ENCODE data around the gene ABCB8.

The ABCB8 gene

DNA sequence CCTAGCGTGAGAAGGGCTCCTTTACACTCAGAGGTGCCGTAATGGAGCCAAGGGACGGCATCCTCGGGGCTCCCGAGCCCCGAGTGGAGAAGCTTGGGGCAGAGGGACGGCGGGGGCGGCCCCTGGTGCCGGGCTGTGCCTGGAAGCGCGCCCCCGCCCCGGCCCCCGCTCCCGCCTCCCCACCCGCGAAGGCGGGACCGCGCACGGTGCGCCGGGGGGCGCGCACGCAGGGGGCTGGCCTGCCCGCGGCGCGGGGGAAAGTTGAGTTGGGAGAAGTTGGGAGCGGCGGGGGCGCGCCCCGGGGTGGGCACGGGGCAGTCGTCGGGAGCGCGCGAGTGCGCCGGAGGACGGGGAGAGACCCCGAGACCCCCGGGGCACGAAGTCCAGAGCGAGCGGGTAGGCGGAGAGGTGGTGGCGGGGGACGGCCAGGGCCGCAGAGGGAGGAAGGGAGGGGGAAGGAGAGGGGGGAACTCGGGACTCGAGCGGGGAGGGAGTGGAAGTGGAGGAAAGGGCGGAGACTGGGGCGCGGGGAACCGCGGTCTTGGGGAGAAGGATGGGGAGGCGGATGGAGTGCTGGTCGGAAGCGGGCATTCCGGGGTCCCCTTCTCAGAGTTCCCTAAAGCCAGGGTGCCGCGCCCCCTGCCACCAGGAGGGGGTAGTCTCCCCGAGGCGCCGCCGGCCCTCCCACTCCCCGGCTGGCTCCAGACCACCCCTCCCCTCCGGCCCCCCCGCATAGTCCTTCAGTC lies 31.3 kb downstream of the ABCB8 start, which contains the start of gene SLC4A2:
Gene SLC4A2, plus strand, starts transcription at position 223 of the 746 bp plus-strand sequence. CDS start 2,399 bp downstream, outside the sequence.
- H3K4me3 ChIP-seq (ENCODE audit: control insufficient read depth, low read depth, low read length), result peak within 1 kb of the TSS; percentile 83
- DNase-seq (ENCODE audit: low read depth), result no peak
- TF ChIP-seq, protein P1, sequence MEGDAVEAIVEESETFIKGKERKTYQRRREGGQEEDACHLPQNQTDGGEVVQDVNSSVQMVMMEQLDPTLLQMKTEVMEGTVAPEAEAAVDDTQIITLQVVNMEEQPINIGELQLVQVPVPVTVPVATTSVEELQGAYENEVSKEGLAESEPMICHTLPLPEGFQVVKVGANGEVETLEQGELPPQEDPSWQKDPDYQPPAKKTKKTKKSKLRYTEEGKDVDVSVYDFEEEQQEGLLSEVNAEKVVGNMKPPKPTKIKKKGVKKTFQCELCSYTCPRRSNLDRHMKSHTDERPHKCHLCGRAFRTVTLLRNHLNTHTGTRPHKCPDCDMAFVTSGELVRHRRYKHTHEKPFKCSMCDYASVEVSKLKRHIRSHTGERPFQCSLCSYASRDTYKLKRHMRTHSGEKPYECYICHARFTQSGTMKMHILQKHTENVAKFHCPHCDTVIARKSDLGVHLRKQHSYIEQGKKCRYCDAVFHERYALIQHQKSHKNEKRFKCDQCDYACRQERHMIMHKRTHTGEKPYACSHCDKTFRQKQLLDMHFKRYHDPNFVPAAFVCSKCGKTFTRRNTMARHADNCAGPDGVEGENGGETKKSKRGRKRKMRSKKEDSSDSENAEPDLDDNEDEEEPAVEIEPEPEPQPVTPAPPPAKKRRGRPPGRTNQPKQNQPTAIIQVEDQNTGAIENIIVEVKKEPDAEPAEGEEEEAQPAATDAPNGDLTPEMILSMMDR (IDR thresholded peaks at IDR 0.05; ENCODE audit: control insufficient read depth, insufficient read depth, low read depth, low read length, missing control alignments), result peak; percentile 50

DNA sequence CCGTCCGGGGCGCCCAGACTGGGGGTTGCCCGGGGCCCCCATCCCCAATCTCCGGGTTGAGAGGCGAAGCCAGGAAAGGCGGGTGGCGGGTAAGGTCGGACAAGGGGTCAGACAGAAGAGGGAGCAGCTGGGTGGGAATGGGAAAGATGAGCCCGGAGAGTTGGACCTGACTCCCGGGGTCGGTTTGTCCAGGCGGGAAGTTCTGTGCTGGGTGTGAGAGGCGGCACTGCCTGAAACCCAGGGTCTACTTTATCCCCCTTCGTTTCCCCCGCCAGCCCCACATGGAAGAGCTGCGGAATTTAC lies 31.8 kb downstream of the ABCB8 start:
- no peak for DNase-seq (ENCODE audit: low read depth)
- TF ChIP-seq, protein P1 (IDR thresholded peaks at IDR 0.05; ENCODE audit: control insufficient read depth, insufficient read depth, low read depth, low read length, missing control alignments), result no peak
- peak overlapping the region; percentile 83 for H3K4me3 ChIP-seq (ENCODE audit: control insufficient read depth, low read depth, low read length)

DNA sequence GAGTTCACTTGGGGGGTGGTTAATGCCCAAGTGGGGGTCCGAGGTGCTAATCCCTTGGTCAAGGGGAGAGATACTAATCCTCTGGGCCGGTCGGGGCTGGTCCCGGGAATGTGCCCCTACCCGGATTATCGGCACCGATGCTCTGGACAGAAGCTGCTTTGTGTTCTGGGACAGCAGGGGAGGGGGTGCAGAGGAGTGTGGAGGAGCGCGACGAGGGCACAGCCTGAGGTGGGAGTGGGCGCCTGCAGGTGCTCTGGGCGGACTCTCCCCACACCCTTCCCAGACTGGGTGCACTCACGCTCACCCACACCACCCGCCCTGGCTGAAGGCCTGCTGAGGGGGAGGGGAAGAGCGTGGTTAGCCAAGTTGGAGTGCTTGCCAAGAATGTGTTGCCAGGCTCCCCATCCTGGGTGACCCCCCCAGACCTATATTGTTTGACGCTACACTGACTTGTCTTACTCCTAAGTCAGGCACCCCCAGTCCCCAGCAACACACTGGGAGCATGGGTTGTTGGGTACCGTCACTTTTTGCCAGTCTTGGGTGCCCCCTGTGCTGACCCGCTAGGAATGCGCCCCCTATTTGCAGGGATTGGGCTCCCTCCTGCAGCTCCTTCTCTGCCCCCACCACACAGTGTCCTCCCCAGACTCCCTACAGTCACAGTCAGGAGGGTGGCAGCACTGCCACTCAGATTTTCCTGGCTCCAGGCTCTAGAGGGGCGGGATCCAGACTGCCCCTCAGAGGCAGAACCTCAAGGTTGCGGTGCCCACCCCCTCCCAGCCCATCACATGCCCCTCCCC lies 32.4 kb downstream of the ABCB8 start:
- H3K4me3 ChIP-seq (ENCODE audit: control insufficient read depth, low read depth, low read length), result peak overlapping the region; percentile 83
- no peak for DNase-seq (ENCODE audit: low read depth)
- TF ChIP-seq, protein P1 (IDR thresholded peaks at IDR 0.05; ENCODE audit: control insufficient read depth, insufficient read depth, low read depth, low read length, missing control alignments), result peak; percentile 30

DNA sequence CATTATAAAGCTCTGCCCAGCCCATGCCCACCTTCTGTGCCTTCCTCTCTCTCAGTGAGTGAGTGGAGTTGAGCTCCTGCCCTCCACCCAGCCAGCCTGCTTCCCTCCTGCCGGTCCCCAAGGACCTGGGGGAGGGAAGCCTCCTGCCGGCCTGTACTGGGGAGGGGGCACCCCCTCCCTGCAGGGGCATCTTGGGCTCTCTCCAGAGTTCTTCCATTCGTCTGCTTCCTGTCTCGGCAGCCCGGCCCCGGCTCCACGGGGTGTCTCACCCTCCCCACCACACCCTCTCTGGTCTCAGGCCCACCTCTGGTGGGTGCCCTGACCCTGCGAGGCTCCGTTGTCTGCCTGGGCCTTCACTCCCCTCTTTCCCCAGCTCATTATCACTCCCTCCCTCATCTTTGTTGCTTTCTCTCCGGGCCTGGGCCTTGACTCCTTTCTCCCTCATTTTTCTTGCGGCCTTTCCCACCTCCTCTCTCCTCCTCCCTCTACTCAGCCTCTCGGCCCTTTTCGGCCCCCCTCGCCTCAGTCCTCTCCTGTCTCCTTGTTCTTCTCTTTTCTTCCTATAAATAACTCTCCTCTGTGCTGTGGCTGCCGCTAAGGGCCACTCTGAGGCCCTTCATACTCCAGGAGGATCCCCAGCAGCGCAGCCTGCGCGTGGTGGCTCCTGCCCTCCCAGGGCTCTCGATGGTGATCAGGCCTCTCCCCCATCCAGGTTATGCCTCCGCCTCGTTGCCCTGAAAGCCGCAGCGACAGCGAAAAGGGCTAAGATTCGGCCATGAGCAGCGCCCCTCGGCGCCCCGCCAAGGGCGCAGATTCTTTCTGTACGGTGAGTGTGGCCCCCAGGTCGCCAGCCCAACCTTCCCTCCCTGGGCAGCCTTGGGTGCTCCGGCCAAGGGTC lies 33.2 kb downstream of the ABCB8 start:
- TF ChIP-seq, protein P1 (IDR thresholded peaks at IDR 0.05; ENCODE audit: control insufficient read depth, insufficient read depth, low read depth, low read length, missing control alignments), result no peak
- peak overlapping the region; percentile 83 for H3K4me3 ChIP-seq (ENCODE audit: control insufficient read depth, low read depth, low read length)
- DNase-seq (ENCODE audit: low read depth), result no peak

DNA sequence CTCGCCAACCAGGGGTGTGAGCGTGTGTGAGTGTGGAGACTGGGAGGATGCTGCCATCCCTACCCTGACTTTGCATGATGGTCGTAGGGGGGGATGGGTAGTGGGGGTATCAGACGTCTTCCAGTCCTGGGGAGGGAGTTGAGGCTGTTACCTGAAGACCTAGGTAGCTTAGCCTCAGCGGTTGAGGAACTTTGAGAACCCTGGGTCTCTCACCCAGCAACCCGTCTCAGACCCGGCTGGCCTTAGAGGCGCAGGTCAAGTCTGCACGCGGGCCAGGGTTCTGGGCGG lies 33.8 kb downstream of the ABCB8 start:
- TF ChIP-seq, protein P1 (IDR thresholded peaks at IDR 0.05; ENCODE audit: control insufficient read depth, insufficient read depth, low read depth, low read length, missing control alignments), result no peak
- DNase-seq (ENCODE audit: low read depth), result no peak
- H3K4me3 ChIP-seq (ENCODE audit: control insufficient read depth, low read depth, low read length), result peak overlapping the region; percentile 26
